Muscle of leg (tissue), 11 donors: ENCODE measurements around the gene PODNL1. TPM values are rescaled to one million over a fixed set of nuclear protein-coding genes. Genes with fewer than 3 reads are reported as not detected.

Experiments
- DNase-seq: peaks from one replicate; pipeline ENCODE4 v3.0.0; 2013
- H3K27ac ChIP-seq: one replicate; pipeline ENCODE4 v1.5.1; 2013; ENCODE audit warnings: mild to moderate bottlenecking, low read length, control low read depth
- H3K27me3 ChIP-seq: one replicate; pipeline ENCODE4 v1.6.1; 2013; ENCODE audit warnings: low read length; ENCODE audit not compliant: control insufficient read depth, insufficient read depth
- H3K36me3 ChIP-seq: one replicate; pipeline ENCODE4 v1.6.1; 2013; ENCODE audit warnings: low read length; ENCODE audit not compliant: control insufficient read depth, insufficient read depth
- H3K4me1 ChIP-seq: one replicate; pipeline ENCODE4 v1.6.1; 2013; ENCODE audit warnings: low read length; ENCODE audit not compliant: control insufficient read depth, insufficient read depth
- H3K4me3 ChIP-seq: one replicate; pipeline ENCODE4 v1.5.1; 2013; ENCODE audit warnings: low read length, control low read depth
- H3K9me3 ChIP-seq: replicated peaks from 2 replicates; pipeline ENCODE4 v1.6.1; 2013; ENCODE audit warnings: low read depth, low read length; ENCODE audit not compliant: control insufficient read depth
- WGBS: methylation state at CpG from one replicate; pipeline ENCODE4 v1.1.5; 2013; ENCODE audit warnings: missing lambda C conversion rate; ENCODE audit not compliant: insufficient coverage; 5-methylcytosine and 5-hydroxymethylcytosine counted together
- polyA plus RNA-seq, 8 donors: library from polyadenylated mRNA; unstranded; fragments of 120-200 nt; gene quantifications; one replicate each; pipeline versions ENCODE4 v1.2.1 to v1.2.3, GENCODE V29; 2013; ENCODE audit warnings: inconsistent platforms in 1 of 8, low replicate concordance in 1 of 8; ENCODE audit not compliant: insufficient read length in 8 of 8, insufficient read depth in 1 of 8
- total RNA-seq: library from RNA; stranded (reverse); fragments of 120-200 nt; gene quantifications from one replicate; pipeline ENCODE4 v1.2.4, GENCODE V29; 2013

PODNL1 gene
- total and polyA plus RNA-seq, 9 donors, result 0.09 to 1.4 (median 0.97) TPM

- no peak overlapping the region for H3K27ac ChIP-seq
- H3K27me3 ChIP-seq, result no peaks in the 10 kb centered on the region
- no peak overlapping the region for H3K4me3 ChIP-seq
- H3K36me3 ChIP-seq, result peaks cover 79% of the 10 kb centered on the region
- H3K9me3 ChIP-seq, result no peaks in the 10 kb centered on the region
- 87% methylated on average over 9 of the region's 12 CpGs for WGBS
- H3K4me1 ChIP-seq, result peaks cover 14% of the 10 kb centered on the region
- no peak for DNase-seq
Measured at GRCh38 chr19:13958043-13958442, 19.8 kb upstream of the PODNL1 start.

GRCh38 chr19:13957051-13957450 lies 18.8 kb upstream of the PODNL1 start:
- Histone ChIP-seq H3K9me3 (no peaks in the 10 kb centered on the region), H3K36me3 (peaks cover 76% of the 10 kb centered on the region), H3K27me3 (no peaks in the 10 kb centered on the region), H3K4me3 (no peak overlapping the region), H3K27ac (no peak overlapping the region), H3K4me1 (peaks cover 13% of the 10 kb centered on the region)
- WGBS, result 92% methylated on average over 7 of the region's 8 CpGs
- no peak for DNase-seq

GRCh38 chr19:13956365-13956744 lies 18.1 kb upstream of the PODNL1 start:
- no peak for DNase-seq
- no peak overlapping the region for H3K27ac ChIP-seq
- peaks cover 11% of the 10 kb centered on the region for H3K4me1 ChIP-seq
- peaks cover 70% of the 10 kb centered on the region for H3K36me3 ChIP-seq
- H3K9me3 ChIP-seq, result no peaks in the 10 kb centered on the region
- H3K4me3 ChIP-seq, result no peak overlapping the region
- H3K27me3 ChIP-seq, result no peaks in the 10 kb centered on the region
- WGBS, result 98% methylated on average over 9 of the region's 16 CpGs

GRCh38 chr19:13955662-13956364 lies 17.6 kb upstream of the PODNL1 start:
- no peak for DNase-seq
- Histone ChIP-seq H3K9me3 (no peaks in the 10 kb centered on the region), H3K4me3 (no peak overlapping the region), H3K4me1 (peaks cover 11% of the 10 kb centered on the region), H3K36me3 (peaks cover 65% of the 10 kb centered on the region), H3K27me3 (no peaks in the 10 kb centered on the region), H3K27ac (no peak overlapping the region)
- 90% methylated on average over 41 of the region's 42 CpGs for WGBS

- Histone ChIP-seq H3K27me3 (no peaks in the 10 kb centered on the region), H3K27ac (no peak overlapping the region), H3K36me3 (peaks cover 49% of the 10 kb centered on the region), H3K4me3 (no peak overlapping the region), H3K4me1 (peaks cover 11% of the 10 kb centered on the region), H3K9me3 (no peaks in the 10 kb centered on the region)
- 98% methylated on average over 6 of the region's 15 CpGs for WGBS
- DNase-seq, result no peak
Measured at GRCh38 chr19:13954185-13954584, 16.0 kb upstream of the PODNL1 start.

GRCh38 chr19:13952931-13953531 lies 14.8 kb upstream of the PODNL1 start:
- peak; percentile 73 for DNase-seq
- H3K9me3 ChIP-seq, result no peaks in the 10 kb centered on the region
- WGBS, result 4% methylated on average over 10 of the region's 13 CpGs
- peaks cover 37% of the 10 kb centered on the region for H3K36me3 ChIP-seq
- peak overlapping the region; percentile 64 for H3K4me3 ChIP-seq
- H3K27me3 ChIP-seq, result no peaks in the 10 kb centered on the region
- peak overlapping the region; percentile 77 for H3K27ac ChIP-seq
- H3K4me1 ChIP-seq, result peaks cover 11% of the 10 kb centered on the region

GRCh38 chr19:13952154-13952930 lies 14.1 kb upstream of the PODNL1 start, which contains the start of gene DCAF15:
Gene DCAF15 (plus strand): TSS chr19:13952509. CDS start chr19:13952513, 4 bp downstream.
- Histone ChIP-seq H3K4me3 (peak within 1 kb of the TSS; percentile 64), H3K27ac (peak within 1 kb of the TSS; percentile 77), H3K4me1 (peaks cover 11% of the 10 kb centered on the region), H3K9me3 (no peaks in the 10 kb centered on the region), H3K27me3 (no peaks in the 10 kb centered on the region), H3K36me3 (peaks cover 30% of the 10 kb centered on the region)
- under 1% methylated on average over 49 of the region's 65 CpGs for WGBS
- peak; percentile 100 for DNase-seq

- Histone ChIP-seq H3K27ac (no peak overlapping the region), H3K4me3 (peak overlapping the region; percentile 39)
- WGBS, result under 1% methylated on average over 16 of the region's 20 CpGs
Measured at GRCh38 chr19:13951799-13952153, 13.6 kb upstream of the PODNL1 start.

GRCh38 chr19:13951043-13951442 lies 12.8 kb upstream of the PODNL1 start:
- DNase-seq, result no peak
- Histone ChIP-seq H3K27ac (no peak overlapping the region), H3K4me1 (peaks cover 11% of the 10 kb centered on the region), H3K4me3 (no peak overlapping the region), H3K27me3 (no peaks in the 10 kb centered on the region), H3K9me3 (no peaks in the 10 kb centered on the region), H3K36me3 (peaks cover 17% of the 10 kb centered on the region)
- no CpG with 5 or more reads among the region's 2 CpGs for WGBS

More at GRCh38 chr19:13951799-13952153, 13.6 kb upstream of the PODNL1 start:
- Histone ChIP-seq H3K27me3 (no peaks in the 10 kb centered on the region), H3K9me3 (no peaks in the 10 kb centered on the region), H3K4me1 (peaks cover 11% of the 10 kb centered on the region), H3K36me3 (peaks cover 25% of the 10 kb centered on the region)
- DNase-seq, result no peak

- 100% methylated on average over 1 of the region's 4 CpGs for WGBS
- Histone ChIP-seq H3K27me3 (no peaks in the 10 kb centered on the region), H3K4me3 (no peak overlapping the region), H3K4me1 (no peaks in the 10 kb centered on the region), H3K36me3 (no peaks in the 10 kb centered on the region), H3K27ac (no peak overlapping the region), H3K9me3 (no peaks in the 10 kb centered on the region)
- DNase-seq, result no peak
Measured at GRCh38 chr19:13946414-13946813, 8.2 kb upstream of the PODNL1 start.
